Measurements from ENCODE around the gene MED4.

DNA sequence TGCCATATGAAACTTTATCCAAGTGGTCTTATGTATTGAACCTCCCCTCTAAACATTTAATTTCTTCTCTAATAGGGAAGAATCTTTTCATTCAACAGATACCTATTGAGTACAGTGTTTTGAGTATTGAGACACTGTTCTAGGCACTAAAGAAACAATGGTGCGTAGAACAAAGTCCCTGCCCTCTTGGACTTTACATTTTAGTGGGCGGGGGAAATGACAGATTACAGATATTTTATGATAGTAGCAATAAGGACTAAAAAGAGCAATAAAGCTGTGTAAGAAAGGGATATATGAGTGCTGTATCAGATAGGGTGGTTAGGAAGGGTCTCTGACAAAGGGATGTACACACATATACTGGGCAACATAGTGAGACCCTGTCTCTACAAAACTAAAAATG lies 52.0 kb downstream of the MED4 start:
- TF ChIP-seq POLR2A (IDR thresholded peaks at IDR 0.05): no peak
- TF ChIP-seq, protein P1, sequence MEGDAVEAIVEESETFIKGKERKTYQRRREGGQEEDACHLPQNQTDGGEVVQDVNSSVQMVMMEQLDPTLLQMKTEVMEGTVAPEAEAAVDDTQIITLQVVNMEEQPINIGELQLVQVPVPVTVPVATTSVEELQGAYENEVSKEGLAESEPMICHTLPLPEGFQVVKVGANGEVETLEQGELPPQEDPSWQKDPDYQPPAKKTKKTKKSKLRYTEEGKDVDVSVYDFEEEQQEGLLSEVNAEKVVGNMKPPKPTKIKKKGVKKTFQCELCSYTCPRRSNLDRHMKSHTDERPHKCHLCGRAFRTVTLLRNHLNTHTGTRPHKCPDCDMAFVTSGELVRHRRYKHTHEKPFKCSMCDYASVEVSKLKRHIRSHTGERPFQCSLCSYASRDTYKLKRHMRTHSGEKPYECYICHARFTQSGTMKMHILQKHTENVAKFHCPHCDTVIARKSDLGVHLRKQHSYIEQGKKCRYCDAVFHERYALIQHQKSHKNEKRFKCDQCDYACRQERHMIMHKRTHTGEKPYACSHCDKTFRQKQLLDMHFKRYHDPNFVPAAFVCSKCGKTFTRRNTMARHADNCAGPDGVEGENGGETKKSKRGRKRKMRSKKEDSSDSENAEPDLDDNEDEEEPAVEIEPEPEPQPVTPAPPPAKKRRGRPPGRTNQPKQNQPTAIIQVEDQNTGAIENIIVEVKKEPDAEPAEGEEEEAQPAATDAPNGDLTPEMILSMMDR (IDR thresholded peaks at IDR 0.05): no peak
